H9 (cell line): ENCODE data around the gene LAMC1. TPM values are rescaled to one million over a fixed set of nuclear protein-coding genes. Genes with fewer than 3 reads are reported as not detected.

Experiments
- DNase-seq: peaks from one replicate; pipeline ENCODE4 v3.0.0-alpha.2; 2017
- H2AFZ ChIP-seq: one replicate; pipeline ENCODE4 v1.6.1; 2013; ENCODE audit warnings: mild to moderate bottlenecking, low read length, control low read depth, moderate library complexity
- H2AK5ac ChIP-seq: 2 replicates; pipeline ENCODE4 v1.6.1; 2013; ENCODE audit warnings: low read length, control low read depth, mixed read lengths; ENCODE audit not compliant: insufficient read length
- H2BK120ac ChIP-seq: one replicate; pipeline ENCODE4 v1.6.1; 2013; ENCODE audit warnings: low read depth, mild to moderate bottlenecking, low read length, control low read depth, inconsistent platforms; ENCODE audit not compliant: poor library complexity, severe bottlenecking
- H2BK12ac ChIP-seq: 2 replicates; pipeline ENCODE4 v1.6.1; 2013; ENCODE audit warnings: low read length, control low read depth, mixed read lengths, low read depth; ENCODE audit not compliant: insufficient read length
- H2BK15ac ChIP-seq: 2 replicates; pipeline ENCODE4 v1.6.1; 2013; ENCODE audit warnings: low read depth, low read length, control low read depth
- H2BK20ac ChIP-seq: one replicate; pipeline ENCODE4 v1.6.1; 2013; ENCODE audit warnings: low read depth, mild to moderate bottlenecking, low read length, control low read depth, inconsistent platforms; ENCODE audit not compliant: poor library complexity, severe bottlenecking
- H2BK5ac ChIP-seq: 2 replicates; pipeline ENCODE4 v1.6.1; 2013; ENCODE audit warnings: low read length, control low read depth, mixed read lengths; ENCODE audit not compliant: insufficient read length
- H3K14ac ChIP-seq: 2 replicates; pipeline ENCODE4 v1.6.1; 2013; ENCODE audit warnings: low read length, control low read depth; ENCODE audit not compliant: insufficient read depth
- H3K18ac ChIP-seq: 2 replicates; pipeline ENCODE4 v1.6.1; 2013; ENCODE audit warnings: low read depth, mild to moderate bottlenecking, mixed read lengths, low read length, control low read depth; ENCODE audit not compliant: insufficient read length
- H3K23ac ChIP-seq: 2 replicates; pipeline ENCODE4 v1.6.1; 2013; ENCODE audit warnings: low read length, control low read depth, mixed read lengths, low read depth; ENCODE audit not compliant: insufficient read length
- H3K23me2 ChIP-seq: 2 replicates; pipeline ENCODE4 v1.6.1; 2013; ENCODE audit warnings: low read depth, mild to moderate bottlenecking, mixed read lengths, low read length, control low read depth; ENCODE audit not compliant: insufficient read length, poor library complexity, severe bottlenecking
- H3K27ac ChIP-seq: 2 replicates; pipeline ENCODE4 v1.5.1; 2013; ENCODE audit warnings: low read length, control low read depth, mixed read lengths, low read depth; ENCODE audit not compliant: insufficient read length
- H3K27me3 ChIP-seq: 2 replicates; pipeline ENCODE4 v1.6.1; 2013; ENCODE audit warnings: low read length, control low read depth, inconsistent platforms; ENCODE audit not compliant: insufficient read depth
- H3K4ac ChIP-seq: 2 replicates; pipeline ENCODE4 v1.6.1; 2013; ENCODE audit warnings: low read depth, mild to moderate bottlenecking, control low read depth, inconsistent platforms, low read length, moderate library complexity
- H3K4me1 ChIP-seq: 2 replicates; pipeline ENCODE4 v1.6.1; 2013; ENCODE audit warnings: low read length, control low read depth, inconsistent platforms; ENCODE audit not compliant: insufficient read depth
- H3K4me2 ChIP-seq: 2 replicates; pipeline ENCODE4 v1.6.1; 2013; ENCODE audit warnings: low read length, control low read depth, mixed read lengths; ENCODE audit not compliant: insufficient read length, insufficient read depth
- H3K56ac ChIP-seq: 2 replicates; pipeline ENCODE4 v1.6.1; 2013; ENCODE audit warnings: low read depth, mild to moderate bottlenecking, mixed read lengths, low read length, control low read depth; ENCODE audit not compliant: insufficient read length
- H3K79me1 ChIP-seq: 2 replicates; pipeline ENCODE4 v1.6.1; 2013; ENCODE audit warnings: low read depth, mild to moderate bottlenecking, moderate library complexity, low read length, control low read depth, inconsistent platforms; ENCODE audit not compliant: insufficient read depth, poor library complexity, severe bottlenecking
- H3K79me2 ChIP-seq: 2 replicates; pipeline ENCODE4 v1.6.1; 2013; ENCODE audit warnings: low read length, control low read depth, inconsistent platforms; ENCODE audit not compliant: insufficient read depth
- H3K9ac ChIP-seq: 2 replicates; pipeline ENCODE4 v1.6.1; 2013; ENCODE audit warnings: low read length, control low read depth, mixed read lengths; ENCODE audit not compliant: insufficient read length; ENCODE audit errors: extremely low read depth
- H3K9me3 ChIP-seq: one replicate; pipeline ENCODE4 v1.6.1; 2013; ENCODE audit warnings: low read depth, low read length, inconsistent platforms; ENCODE audit not compliant: control insufficient read depth
- H3T11ph ChIP-seq: one replicate; pipeline ENCODE4 v1.6.1; 2013; ENCODE audit warnings: mild to moderate bottlenecking, low read length, control low read depth, inconsistent platforms
- H4K20me1 ChIP-seq: one replicate; pipeline ENCODE4 v1.6.1; 2013; ENCODE audit not compliant: control insufficient read depth, insufficient read length, insufficient read depth
- H4K5ac ChIP-seq: 2 replicates; pipeline ENCODE4 v1.6.1; 2013; ENCODE audit warnings: low read depth, mild to moderate bottlenecking, mixed read lengths, low read length, control low read depth; ENCODE audit not compliant: insufficient read length
- H4K8ac ChIP-seq: replicated peaks from 2 replicates; pipeline ENCODE4 v1.6.1; 2013; ENCODE audit warnings: low read length, control low read depth, mixed read lengths, low read depth; ENCODE audit not compliant: insufficient read length
- H4K91ac ChIP-seq: 2 replicates; pipeline ENCODE4 v1.6.1; 2013; ENCODE audit warnings: low read depth, mild to moderate bottlenecking, moderate library complexity, mixed read lengths, low read length, control low read depth; ENCODE audit not compliant: insufficient read length
- H3K27ac Mint-ChIP-seq, 3 experiments: 2 replicates in 2 of 3; 3 replicates in 1 of 3; pipeline ENCODE4 v1.8.0; 2020 to 2021; ENCODE audit warnings: mixed read lengths in 3 of 3, mild to moderate bottlenecking in 1 of 3, moderate library complexity in 1 of 3
- H3K27me3 Mint-ChIP-seq: 2 replicates; pipeline ENCODE4 v1.8.0; 2021; ENCODE audit warnings: low read depth, mild to moderate bottlenecking, moderate library complexity, mixed read lengths
- H3K36me3 Mint-ChIP-seq, 3 experiments: 2 replicates in 2 of 3; 3 replicates in 1 of 3; pipeline ENCODE4 v1.8.0; 2020 to 2021; ENCODE audit warnings: low read depth in 3 of 3, mixed read lengths in 3 of 3; ENCODE audit not compliant: insufficient read depth in 1 of 3
- H3K4me1 Mint-ChIP-seq, 2 experiments: 2 replicates each; pipeline ENCODE4 v1.8.0; 2020; ENCODE audit warnings: mixed read lengths in 2 of 2
- H3K4me3 Mint-ChIP-seq, 2 experiments: 2 replicates in 1 of 2; 3 replicates in 1 of 2; pipeline ENCODE4 v1.8.0; 2020 to 2021; ENCODE audit warnings: mild to moderate bottlenecking in 2 of 2, mixed read lengths in 2 of 2, moderate library complexity in 1 of 2
- H3K9me3 Mint-ChIP-seq, 2 experiments: 2 replicates in 1 of 2; 3 replicates in 1 of 2; pipeline ENCODE4 v1.8.0; 2020; ENCODE audit warnings: mild to moderate bottlenecking in 2 of 2, mixed read lengths in 2 of 2, moderate library complexity in 1 of 2
- WGBS: extraction: QIAGEN DNeasy Blood & Tissue Kit; methylation state at CpG from one replicate; pipeline ENCODE4 v1.1.7; 2013; ENCODE audit warnings: missing lambda C conversion rate, low lambda C conversion rate, mixed read lengths; ENCODE audit not compliant: insufficient read length; ENCODE audit errors: extremely low coverage; 5-methylcytosine and 5-hydroxymethylcytosine counted together
- total RNA-seq: library from RNA; stranded (reverse); gene quantifications from 2 replicates; pipeline ENCODE4 v1.2.1, GENCODE V29; 2021
- TF ChIP-seq, protein P1 (sequence below): fragments of 200-600 bp; sonication (generic); conservative IDR thresholded peaks from 3 replicates; pipeline ENCODE4 v1.8.0; 2021; ENCODE audit warnings: antibody characterized with exemption, mild to moderate bottlenecking

Gene LAMC1
- total RNA-seq, 1 experiment from 2014 or later: 96.2 TPM

DNA sequence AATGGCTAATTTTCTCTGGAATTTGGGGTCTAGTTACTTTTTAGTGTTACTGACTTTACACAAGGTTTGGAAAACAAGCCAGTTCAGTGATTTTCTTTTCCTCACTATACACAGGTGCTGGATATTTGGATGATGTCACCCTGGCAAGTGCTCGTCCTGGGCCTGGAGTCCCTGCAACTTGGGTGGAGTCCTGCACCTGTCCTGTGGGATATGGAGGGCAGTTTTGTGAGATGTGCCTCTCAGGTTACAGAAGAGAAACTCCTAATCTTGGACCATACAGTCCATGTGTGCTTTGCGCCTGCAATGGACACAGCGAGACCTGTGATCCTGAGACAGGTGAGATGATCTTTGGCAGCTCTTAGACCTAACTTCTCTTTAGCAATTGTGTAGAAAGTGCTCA, 98.4 kb downstream of the LAMC1 start:
- no peak overlapping the region; a peak in 1 of 7 replicates for H3K27ac Mint-ChIP-seq
- Histone ChIP-seq H3K18ac (no peak overlapping the region), H2AFZ (no peak overlapping the region)

More for the DNA sequence above, 98.4 kb downstream of the LAMC1 start:
- no peak overlapping the region for H3K14ac ChIP-seq
- no peak overlapping the region for H3K4me2 ChIP-seq
- no peak overlapping the region for H4K8ac ChIP-seq
- no peak for DNase-seq
- H3T11ph ChIP-seq: no peak overlapping the region
- no peaks in the 10 kb centered on the region for H4K20me1 ChIP-seq
- Mint-ChIP-seq H3K36me3 (peaks cover 24 to 64% (median 64%) of the 10 kb centered on the region in 3 experiments), H3K4me1 (no peaks in the 10 kb centered on the region), H3K9me3 (no peaks in the 10 kb centered on the region), H3K27me3 (no peaks in the 10 kb centered on the region), H3K4me3 (no peak overlapping the region)
- H3K9me3 ChIP-seq: no peaks in the 10 kb centered on the region
- no peak overlapping the region for H2BK20ac ChIP-seq
- no peak overlapping the region for H3K9ac ChIP-seq
- H3K27me3 ChIP-seq: no peaks in the 10 kb centered on the region
- no CpG with 5 or more reads among the region's 3 CpGs for WGBS
- no peaks in the 10 kb centered on the region for H3K23me2 ChIP-seq
- no peaks in the 10 kb centered on the region for H3K79me2 ChIP-seq
- no peak overlapping the region for H2BK120ac ChIP-seq
- H3K27ac ChIP-seq: no peak overlapping the region
- no peak overlapping the region for H2BK12ac ChIP-seq
- no peaks in the 10 kb centered on the region for H3K4me1 ChIP-seq
- H2BK15ac ChIP-seq: no peak overlapping the region
- H3K79me1 ChIP-seq: no peaks in the 10 kb centered on the region
- no peak overlapping the region for H3K23ac ChIP-seq
- no peak overlapping the region for H2AK5ac ChIP-seq
- H2BK5ac ChIP-seq: no peak overlapping the region
- no peak overlapping the region for H3K4ac ChIP-seq
- no peak overlapping the region for H4K5ac ChIP-seq
- TF ChIP-seq, protein P1, sequence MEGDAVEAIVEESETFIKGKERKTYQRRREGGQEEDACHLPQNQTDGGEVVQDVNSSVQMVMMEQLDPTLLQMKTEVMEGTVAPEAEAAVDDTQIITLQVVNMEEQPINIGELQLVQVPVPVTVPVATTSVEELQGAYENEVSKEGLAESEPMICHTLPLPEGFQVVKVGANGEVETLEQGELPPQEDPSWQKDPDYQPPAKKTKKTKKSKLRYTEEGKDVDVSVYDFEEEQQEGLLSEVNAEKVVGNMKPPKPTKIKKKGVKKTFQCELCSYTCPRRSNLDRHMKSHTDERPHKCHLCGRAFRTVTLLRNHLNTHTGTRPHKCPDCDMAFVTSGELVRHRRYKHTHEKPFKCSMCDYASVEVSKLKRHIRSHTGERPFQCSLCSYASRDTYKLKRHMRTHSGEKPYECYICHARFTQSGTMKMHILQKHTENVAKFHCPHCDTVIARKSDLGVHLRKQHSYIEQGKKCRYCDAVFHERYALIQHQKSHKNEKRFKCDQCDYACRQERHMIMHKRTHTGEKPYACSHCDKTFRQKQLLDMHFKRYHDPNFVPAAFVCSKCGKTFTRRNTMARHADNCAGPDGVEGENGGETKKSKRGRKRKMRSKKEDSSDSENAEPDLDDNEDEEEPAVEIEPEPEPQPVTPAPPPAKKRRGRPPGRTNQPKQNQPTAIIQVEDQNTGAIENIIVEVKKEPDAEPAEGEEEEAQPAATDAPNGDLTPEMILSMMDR: no peak
- no peak overlapping the region for H3K56ac ChIP-seq
- H4K91ac ChIP-seq: no peak overlapping the region
